Measurements from ENCODE around the gene ATXN7L1. TPM values are rescaled to one million over a fixed set of nuclear protein-coding genes. Genes with fewer than 3 reads are reported as not detected.

ATXN7L1 gene
- total and polyA plus RNA-seq, 8 donors = 2.3 to 9.3 (median 5.0) TPM

DNA sequence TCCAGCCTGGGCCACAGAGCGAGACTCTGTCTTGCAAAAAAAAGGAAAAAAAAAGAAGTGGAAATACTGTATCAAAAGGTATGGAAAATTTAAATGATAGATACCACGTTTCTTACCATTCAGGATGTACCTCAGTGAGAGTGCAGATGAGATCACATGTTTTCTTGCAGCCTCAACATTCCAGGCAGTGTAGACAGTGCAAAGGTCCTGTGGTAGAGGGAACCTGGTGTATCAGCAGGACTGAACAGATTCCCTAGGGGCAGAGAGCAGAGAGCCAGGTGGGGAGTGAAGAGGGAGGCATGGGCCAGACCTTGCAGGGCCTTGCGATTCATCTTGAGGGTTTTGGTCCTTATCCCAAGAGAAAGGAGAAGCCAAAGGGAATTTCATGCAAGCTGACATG is 17.7 kb upstream of the ATXN7L1 start:
- Histone ChIP-seq H3K4me3 (no peak overlapping the region), H3K27me3 (no peaks in the 10 kb centered on the region), H3K27ac (no peak overlapping the region), H3K9me3 (no peaks in the 10 kb centered on the region), H3K36me3 (no peaks in the 10 kb centered on the region), H3K4me1 (no peaks in the 10 kb centered on the region)
- 89 to 95% methylated on average over 3 of the region's 3 CpGs for WGBS, 2 donors
- intact Hi-C loops (cut with DNase I) = no loop called here
- DNase-seq = no peak
- no peak for ATAC-seq
- no peak for FAIRE-seq
- TF ChIP-seq CTCF (IDR thresholded peaks at IDR 0.05) = no peak

GRCh38 chr7:105892387-105892786 is 16.0 kb upstream of the ATXN7L1 start:
- TF ChIP-seq CTCF (IDR thresholded peaks at IDR 0.05) = no peak
- no peaks in the 10 kb centered on the region for H3K9me3 ChIP-seq
- no peak overlapping the region for H3K27ac ChIP-seq
- no peaks in the 10 kb centered on the region for H3K36me3 ChIP-seq
- intact Hi-C loops (cut with DNase I) = no loop called here
- ATAC-seq = no peak
- 97 to 100% methylated on average over 2 of the region's 2 CpGs for WGBS, 2 donors
- DNase-seq = no peak
- peaks cover 0 to 4% (median 3%) of the 10 kb centered on the region in 3 donors for H3K4me1 ChIP-seq
- no peak for FAIRE-seq
- H3K4me3 ChIP-seq = no peak overlapping the region
- H3K27me3 ChIP-seq = no peaks in the 10 kb centered on the region

- peaks cover 0 to 8% (median 4%) of the 10 kb centered on the region in 3 donors for H3K4me1 ChIP-seq
- ATAC-seq (no peak), DNase-seq (no peak), FAIRE-seq (no peak)
- no peak overlapping the region for H3K27ac ChIP-seq
- no peaks in the 10 kb centered on the region for H3K9me3 ChIP-seq
- no peak for TF ChIP-seq CTCF (IDR thresholded peaks at IDR 0.05)
- WGBS, 2 donors = 87 to 92% methylated on average over 4 of the region's 4 CpGs
- H3K4me3 ChIP-seq = no peak overlapping the region
- no peaks in the 10 kb centered on the region for H3K36me3 ChIP-seq
- intact Hi-C loops (cut with DNase I) = no loop called here
- H3K27me3 ChIP-seq = no peaks in the 10 kb centered on the region
Observed at GRCh38 chr7:105890290-105890997, 14.0 kb upstream of the ATXN7L1 start.

- no peak overlapping the region for H3K4me3 ChIP-seq
- FAIRE-seq = no peak
- no peaks in the 10 kb centered on the region for H3K9me3 ChIP-seq
- peaks cover 0 to 8% (median 7%) of the 10 kb centered on the region in 3 donors for H3K4me1 ChIP-seq
- no peaks in the 10 kb centered on the region for H3K27me3 ChIP-seq
- 23 to 25% methylated on average over 6 of the region's 6 CpGs for WGBS, 2 donors
- peak; percentile 21 to 82 (median 50) for DNase-seq
- intact Hi-C loops (cut with DNase I) = no loop called here
- no peak for TF ChIP-seq CTCF (IDR thresholded peaks at IDR 0.05)
- no peak overlapping the region for H3K27ac ChIP-seq
- H3K36me3 ChIP-seq = no peaks in the 10 kb centered on the region
- peak in 3 of 4 donors; percentile 25 to 46 (median 33) for ATAC-seq
Observed at GRCh38 chr7:105887569-105888189, 11.3 kb upstream of the ATXN7L1 start.

GRCh38 chr7:105886776-105887175 is 10.4 kb upstream of the ATXN7L1 start:
- H3K4me3 ChIP-seq = no peak overlapping the region
- intact Hi-C loops (cut with DNase I) = no loop called here
- H3K27me3 ChIP-seq = no peaks in the 10 kb centered on the region
- peaks cover 0 to 8% (median 7%) of the 10 kb centered on the region in 3 donors for H3K4me1 ChIP-seq
- no peaks in the 10 kb centered on the region for H3K36me3 ChIP-seq
- ATAC-seq = no peak
- no peak for TF ChIP-seq CTCF (IDR thresholded peaks at IDR 0.05)
- no peak overlapping the region for H3K27ac ChIP-seq
- FAIRE-seq = no peak
- H3K9me3 ChIP-seq = no peaks in the 10 kb centered on the region
- DNase-seq = no peak
- 65 to 66% methylated on average over 2 of the region's 2 CpGs for WGBS, 2 donors
